Keratinocyte (primary cell): ENCODE results near the gene NAA80.

Source experiments
- CTCF ChIP-seq, 3 experiments: IDR thresholded peaks in 1 of 3; conservative IDR thresholded peaks in 1 of 3; optimal IDR thresholded peaks in 1 of 3; 2 replicates in 2 of 3; 3 replicates in 1 of 3; pipeline versions ENCODE3 to v1.5.1; 2011; ENCODE audit warnings: low read length in 3 of 3, mild to moderate bottlenecking in 3 of 3, moderate library complexity in 2 of 3, control low read depth in 1 of 3, inconsistent platforms in 1 of 3; ENCODE audit not compliant: insufficient read depth in 2 of 3; ENCODE audit errors: extremely low read depth in 1 of 3
- EZH2 ChIP-seq: IDR thresholded peaks from one replicate; pipeline ENCODE4 v1.6.1; 2012; ENCODE audit warnings: inconsistent platforms, mild to moderate bottlenecking, low read length, moderate library complexity

GRCh38 chr3:50262778-50263177 lies 36.4 kb downstream of the NAA80 start:
- TF ChIP-seq CTCF (optimal IDR thresholded peaks at IDR 0.05 in 1 of 3, IDR thresholded peaks at IDR 0.05 in 1 of 3, conservative IDR thresholded peaks at IDR 0.05 in 1 of 3; ENCODE audit: extremely low read depth in 1 of 3, insufficient read depth in 2 of 3, low read length in 3 of 3) = no peak
- no peak for TF ChIP-seq EZH2
